Measurements from ENCODE around the gene CHURC1.

The CHURC1 gene

DNA sequence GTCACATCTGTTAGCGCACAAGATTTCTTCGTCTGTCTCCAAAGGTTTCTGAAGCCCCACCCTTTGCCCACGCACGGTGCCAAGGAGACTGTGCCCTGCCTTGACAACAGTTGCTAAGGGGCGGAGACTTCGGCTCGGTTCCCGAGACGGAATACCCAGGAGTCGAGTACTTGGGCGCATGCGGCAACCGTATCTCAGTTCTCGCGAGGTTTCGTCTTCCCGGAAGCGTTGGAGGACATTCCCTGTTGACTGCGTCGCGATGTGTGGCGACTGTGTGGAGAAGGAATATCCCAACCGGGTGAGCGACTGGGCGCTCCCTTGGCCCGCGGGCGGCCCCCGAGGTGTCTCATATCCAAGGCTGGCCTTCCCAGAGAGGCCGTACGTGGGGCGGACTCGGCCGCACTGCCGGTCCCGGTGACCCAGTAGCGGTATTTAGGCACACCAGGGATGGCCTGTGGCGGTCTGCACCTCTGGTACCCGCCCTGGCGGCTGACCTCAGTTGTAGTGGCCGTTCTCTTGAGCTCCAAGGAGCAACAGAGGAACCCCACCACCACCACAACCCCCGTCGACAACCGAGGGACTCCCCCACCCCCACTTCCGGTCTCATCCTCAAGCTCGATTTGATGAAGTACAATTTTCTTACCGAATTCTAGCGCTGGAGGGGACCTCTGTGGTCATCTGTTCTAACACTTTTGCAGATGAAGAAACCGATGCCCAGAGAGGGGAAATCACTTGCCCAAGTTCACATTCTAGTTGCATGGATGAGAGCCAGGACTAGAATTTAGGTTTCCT, at the start of gene CHURC1:
Gene CHURC1, plus strand, starts transcription at position 219 of the 792 bp plus-strand sequence. Its CDS starts 41 bp downstream, at position 260.
- H3K4me3 ChIP-seq (ENCODE audit: low read depth, low read length) = peak within 1 kb of the TSS; percentile 82
- TF ChIP-seq, protein P1, sequence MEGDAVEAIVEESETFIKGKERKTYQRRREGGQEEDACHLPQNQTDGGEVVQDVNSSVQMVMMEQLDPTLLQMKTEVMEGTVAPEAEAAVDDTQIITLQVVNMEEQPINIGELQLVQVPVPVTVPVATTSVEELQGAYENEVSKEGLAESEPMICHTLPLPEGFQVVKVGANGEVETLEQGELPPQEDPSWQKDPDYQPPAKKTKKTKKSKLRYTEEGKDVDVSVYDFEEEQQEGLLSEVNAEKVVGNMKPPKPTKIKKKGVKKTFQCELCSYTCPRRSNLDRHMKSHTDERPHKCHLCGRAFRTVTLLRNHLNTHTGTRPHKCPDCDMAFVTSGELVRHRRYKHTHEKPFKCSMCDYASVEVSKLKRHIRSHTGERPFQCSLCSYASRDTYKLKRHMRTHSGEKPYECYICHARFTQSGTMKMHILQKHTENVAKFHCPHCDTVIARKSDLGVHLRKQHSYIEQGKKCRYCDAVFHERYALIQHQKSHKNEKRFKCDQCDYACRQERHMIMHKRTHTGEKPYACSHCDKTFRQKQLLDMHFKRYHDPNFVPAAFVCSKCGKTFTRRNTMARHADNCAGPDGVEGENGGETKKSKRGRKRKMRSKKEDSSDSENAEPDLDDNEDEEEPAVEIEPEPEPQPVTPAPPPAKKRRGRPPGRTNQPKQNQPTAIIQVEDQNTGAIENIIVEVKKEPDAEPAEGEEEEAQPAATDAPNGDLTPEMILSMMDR (IDR thresholded peaks at IDR 0.05; ENCODE audit: low read depth, low read length) = no peak
- DNase-seq (ENCODE audit: low read depth, low spot score) = peak; percentile 97
- in situ Hi-C loops (cut with HindIII; ENCODE audit: low sequenced_read_pairs) = no loop called here

DNA sequence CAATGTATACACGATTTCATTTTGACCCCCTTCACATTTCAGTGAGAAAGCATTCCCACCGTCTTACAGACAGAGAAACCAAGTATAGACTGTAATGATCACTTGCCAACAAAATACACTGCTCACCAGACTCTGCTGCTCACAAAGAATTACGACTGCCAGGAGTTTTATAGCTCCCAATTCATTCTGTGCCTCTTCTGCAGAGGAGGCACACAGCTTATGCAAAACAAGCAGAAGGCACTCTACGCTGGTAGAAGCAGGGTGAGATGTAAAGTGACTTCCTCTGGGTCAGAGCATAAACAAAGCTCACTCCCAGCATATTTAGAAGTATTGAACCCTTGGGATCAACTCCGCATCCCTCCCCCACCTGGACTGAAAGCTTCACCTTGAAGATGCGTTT, 49.1 kb upstream of the CHURC1 start:
- DNase-seq (ENCODE audit: low read depth, low spot score) = no peak
- in situ Hi-C loops (cut with HindIII; ENCODE audit: low sequenced_read_pairs) = no loop called here
- no peak overlapping the region for H3K4me3 ChIP-seq (ENCODE audit: low read depth, low read length)
- TF ChIP-seq, protein P1 (IDR thresholded peaks at IDR 0.05; ENCODE audit: low read depth, low read length) = no peak

DNA sequence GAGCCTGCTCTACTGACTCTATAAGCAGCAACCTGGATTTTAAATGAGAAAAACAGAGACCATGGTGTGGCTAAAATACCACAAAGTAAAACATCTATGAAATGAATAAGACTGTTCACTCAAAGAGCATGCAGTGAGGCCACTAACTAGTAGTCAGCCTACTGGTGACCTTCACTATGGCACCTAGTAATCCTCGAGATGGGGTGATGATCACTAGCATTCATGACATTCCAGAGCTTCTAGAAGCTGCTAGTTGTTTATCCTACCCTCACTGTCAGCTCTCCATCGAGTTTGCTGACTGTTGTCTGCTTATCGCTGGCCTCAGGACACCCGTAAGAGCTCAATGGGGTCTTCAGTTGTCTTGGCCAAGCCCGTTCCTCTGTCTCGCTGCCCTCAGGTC, 48.3 kb upstream of the CHURC1 start:
- DNase-seq (ENCODE audit: low read depth, low spot score) = no peak
- no peak overlapping the region for H3K4me3 ChIP-seq (ENCODE audit: low read depth, low read length)
- in situ Hi-C loops (cut with HindIII; ENCODE audit: low sequenced_read_pairs) = no loop called here
- TF ChIP-seq, protein P1 (IDR thresholded peaks at IDR 0.05; ENCODE audit: low read depth, low read length) = no peak

DNA sequence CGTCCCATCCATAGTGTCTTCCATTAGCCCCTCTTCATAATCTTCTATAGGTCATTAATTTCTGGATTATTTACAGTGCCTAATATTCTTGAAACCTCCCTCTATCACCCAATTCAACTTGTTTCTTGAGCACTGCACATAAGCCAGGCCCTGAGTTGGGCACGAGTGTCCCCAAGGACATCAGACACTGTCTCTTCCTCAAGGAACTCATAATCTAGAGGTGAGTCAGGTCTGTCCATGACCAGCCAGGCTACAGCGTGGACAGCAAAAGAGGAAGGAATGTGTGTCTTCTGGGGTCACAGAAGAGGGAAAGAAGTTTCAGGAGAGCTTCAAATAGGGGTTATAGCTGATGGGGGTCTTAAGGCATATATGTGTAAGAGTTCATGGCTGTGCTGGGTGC, 47.1 kb upstream of the CHURC1 start:
- H3K4me3 ChIP-seq (ENCODE audit: low read depth, low read length) = no peak overlapping the region
- in situ Hi-C loops (cut with HindIII; ENCODE audit: low sequenced_read_pairs) = no loop called here
- TF ChIP-seq, protein P1 (IDR thresholded peaks at IDR 0.05; ENCODE audit: low read depth, low read length) = no peak
- DNase-seq (ENCODE audit: low read depth, low spot score) = no peak

DNA sequence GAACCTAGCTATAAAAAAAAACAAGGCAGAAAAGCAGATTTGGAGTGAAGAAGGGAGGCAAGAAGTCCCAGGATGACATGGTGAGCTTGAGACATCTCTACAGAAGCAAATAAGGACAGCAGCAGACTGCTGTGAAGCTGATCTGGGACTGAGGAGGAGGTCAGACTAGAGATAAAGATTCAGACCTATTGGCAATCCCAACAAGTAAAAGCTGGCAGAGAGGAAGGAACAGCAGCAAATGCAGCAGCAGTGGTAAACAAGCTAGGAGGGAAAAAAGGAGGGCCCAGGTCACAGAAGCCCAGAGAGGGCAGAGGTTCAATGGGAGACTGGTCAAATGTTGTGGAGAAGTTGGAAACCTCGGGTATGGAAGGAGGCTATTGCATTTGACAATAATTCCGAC, 45.9 kb upstream of the CHURC1 start:
- in situ Hi-C loops (cut with HindIII; ENCODE audit: low sequenced_read_pairs) = no loop called here
- no peak overlapping the region for H3K4me3 ChIP-seq (ENCODE audit: low read depth, low read length)
- TF ChIP-seq, protein P1 (IDR thresholded peaks at IDR 0.05; ENCODE audit: low read depth, low read length) = no peak
- no peak for DNase-seq (ENCODE audit: low read depth, low spot score)

DNA sequence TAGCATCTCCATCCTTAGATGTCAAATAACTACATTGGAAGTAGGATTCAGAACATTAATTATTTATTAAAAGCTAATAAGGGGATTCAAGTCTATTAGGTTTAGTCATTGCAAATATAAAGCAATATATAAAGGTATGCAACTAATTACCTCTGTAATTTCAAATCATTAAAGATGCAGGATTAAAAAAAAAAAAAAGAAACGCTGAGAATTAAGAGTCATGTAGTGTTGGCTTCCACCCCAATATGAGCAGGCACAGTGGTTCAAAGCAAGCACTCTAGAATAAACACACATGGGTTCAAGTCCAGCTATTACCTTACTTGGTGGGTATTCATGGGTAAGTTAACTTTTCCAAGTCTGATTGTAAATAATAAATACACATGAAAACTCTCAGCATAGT, 45.4 kb upstream of the CHURC1 start:
- TF ChIP-seq, protein P1 (IDR thresholded peaks at IDR 0.05; ENCODE audit: low read depth, low read length) = no peak
- in situ Hi-C loops (cut with HindIII; ENCODE audit: low sequenced_read_pairs) = no loop called here
- no peak overlapping the region for H3K4me3 ChIP-seq (ENCODE audit: low read depth, low read length)
- no peak for DNase-seq (ENCODE audit: low read depth, low spot score)
